GM12865 (cell line): ENCODE data around the gene GRID2IP.
"Not testable (repeated sequence)": the region's sequence is repeated elsewhere in the genome, so short reads cannot be mapped to it uniquely, and the experiment has no call there.

ENCODE experiments used
- DNase-seq: peaks from one replicate; pipeline ENCODE4 v3.0.0; 2010; ENCODE audit warnings: low read depth
- H3K4me3 ChIP-seq: 2 replicates; pipeline ENCODE4 v1.5.1; 2011; ENCODE audit warnings: mild to moderate bottlenecking, low read depth, low read length, control low read depth
- CTCF ChIP-seq: IDR thresholded peaks from 2 replicates; pipeline ENCODE4 v1.5.1; 2011; ENCODE audit warnings: low read length, control low read depth, low read depth, inconsistent platforms; ENCODE audit not compliant: insufficient read depth; ENCODE audit errors: missing control alignments

The GRID2IP gene

GRCh38 chr7:6551016-6551511 is at the start of gene GRID2IP:
Gene GRID2IP (minus strand): TSS chr7:6551461. CDS start chr7:6551436, 25 bp downstream.
- TF ChIP-seq CTCF: no peak
- H3K4me3 ChIP-seq: no peak within 1 kb of the TSS
- no peak for DNase-seq

- H3K4me3 ChIP-seq: no peak overlapping the region
- DNase-seq: no peak
- no peak for TF ChIP-seq CTCF
Measured at GRCh38 chr7:6600093-6600492, 48.8 kb upstream of the GRID2IP start.

- no peak for TF ChIP-seq CTCF
- peak overlapping the region; percentile 94 for H3K4me3 ChIP-seq
- DNase-seq: no peak
Measured at GRCh38 chr7:6590645-6591110, 39.4 kb upstream of the GRID2IP start.

- H3K4me3 ChIP-seq: peak within 1 kb of the TSS; percentile 94
- DNase-seq: peak; percentile 90
- peak; percentile 70 for TF ChIP-seq CTCF
Measured at GRCh38 chr7:6589829-6590644, 38.8 kb upstream of the GRID2IP start, which contains the start of gene INTS15. Gene INTS15 (plus strand): TSS chr7:6590021. CDS start chr7:6590284, 263 bp downstream.

- no peak for TF ChIP-seq CTCF
- H3K4me3 ChIP-seq: peak overlapping the region; percentile 7
Measured at GRCh38 chr7:6589151-6589828, 38.0 kb upstream of the GRID2IP start.

GRCh38 chr7:6588566-6588965 is 37.3 kb upstream of the GRID2IP start:
- TF ChIP-seq CTCF: no peak
- no peak for DNase-seq
- no peak overlapping the region for H3K4me3 ChIP-seq

More at GRCh38 chr7:6589151-6589828, 38.0 kb upstream of the GRID2IP start:
- no peak for DNase-seq

GRCh38 chr7:6585746-6586432 is 34.6 kb upstream of the GRID2IP start:
- not testable (repeated sequence) for DNase-seq, H3K4me3 ChIP-seq
